ELR (cell line): ENCODE results near the gene CASP1.

Experiments used
- DNase-seq: peaks from one replicate; pipeline ENCODE4 v3.0.0-alpha.2; 2015; ENCODE audit warnings: low read depth

CASP1 gene

DNA sequence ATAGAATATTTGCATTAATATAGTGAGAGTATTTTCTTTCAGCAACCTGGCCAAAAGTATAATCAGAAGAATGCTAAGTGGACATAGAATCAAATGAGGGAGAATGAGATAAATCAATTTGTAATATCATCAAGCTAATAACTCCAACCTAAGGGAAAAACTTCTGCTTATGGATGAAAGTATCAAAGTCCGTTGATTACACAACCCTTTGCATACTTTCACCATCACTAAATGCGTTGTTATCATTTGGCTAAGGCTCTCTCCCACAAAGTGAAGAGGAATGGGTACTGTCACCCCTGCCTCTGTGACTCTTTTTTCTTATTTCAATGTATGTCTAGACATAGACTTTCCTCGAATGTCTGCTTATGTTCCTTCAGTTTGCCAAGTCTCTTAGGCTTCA lies 50.1 kb downstream of the CASP1 start:
- no peak for DNase-seq

DNA sequence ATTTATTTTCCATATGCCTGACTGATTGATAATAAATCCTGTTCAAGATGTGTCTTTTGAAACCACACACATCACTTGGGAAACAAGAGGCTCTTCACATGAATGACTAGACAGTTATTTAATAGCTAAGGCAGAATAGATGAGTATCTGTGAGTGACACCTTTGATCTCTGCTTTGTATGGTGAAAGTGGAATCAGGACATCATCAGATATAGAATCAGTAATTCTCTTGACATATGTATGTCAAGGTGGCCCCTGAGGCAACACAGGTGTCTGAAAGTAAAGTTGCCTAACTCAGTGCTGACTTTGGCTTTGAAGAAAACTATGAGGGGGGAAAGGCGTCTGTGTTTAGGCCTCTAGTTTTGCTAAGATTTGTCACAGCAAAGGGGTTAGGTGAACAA lies 55.1 kb downstream of the CASP1 start:
- no peak for DNase-seq
